Right lobe of liver (tissue), 6 donors: ENCODE data around the gene DYNLRB1. TPM values are rescaled to one million over a fixed set of nuclear protein-coding genes. Genes with fewer than 3 reads are reported as not detected.

Source experiments
- ATAC-seq, 4 donors: fragments of 200-7000 bp; cut with Tn5 transposase; one replicate each; pipeline ENCODE4 v1.9.1; 2020; ENCODE audit warnings: mild to moderate bottlenecking in 4 of 4, moderate library complexity in 4 of 4
- DNase-seq, 3 donors: peaks; one replicate each; pipeline ENCODE4 v3.0.0-alpha.2; 2020
- H3K27ac ChIP-seq, 3 donors: fragments of 200-600 bp; one replicate each; pipeline ENCODE4 v1.8.0; 2022
- H3K27me3 ChIP-seq, 2 donors: fragments of 200-600 bp; one replicate each; pipeline ENCODE4 v1.8.0; 2022
- H3K36me3 ChIP-seq, 4 donors: fragments of 200-600 bp; sonication (generic) in 1 of 4; one replicate each; pipeline versions ENCODE4 v1.5.1 to v1.8.0; 2017 to 2022; ENCODE audit warnings: control low read depth in 1 of 4
- H3K4me1 ChIP-seq, 4 donors: fragments of 200-600 bp; sonication (generic) in 1 of 4; one replicate each; pipeline versions ENCODE4 v1.5.1 to v1.8.0; 2017 to 2022; ENCODE audit warnings: control low read depth in 1 of 4
- H3K4me3 ChIP-seq, 3 donors: fragments of 200-600 bp; one replicate each; pipeline ENCODE4 v1.8.0; 2022
- H3K9me3 ChIP-seq, 4 donors: fragments of 200-600 bp; sonication (generic) in 1 of 4; one replicate each; pipeline versions ENCODE4 v1.5.1 to v1.8.0; 2017 to 2022; ENCODE audit warnings: control low read depth in 1 of 4
- POLR2A ChIP-seq: fragments of 450-650 bp; IDR thresholded peaks from one replicate; pipeline ENCODE4 v1.6.1; 2017; ENCODE audit warnings: antibody characterized with exemption, mild to moderate bottlenecking
- WGBS: methylation state at CpG from one replicate; pipeline ENCODE4 v1.1.6; 2018; ENCODE audit warnings: low coverage, low lambda C conversion rate; ENCODE audit not compliant: insufficient coverage; ENCODE audit errors: missing lambda C conversion rate; 5-methylcytosine and 5-hydroxymethylcytosine counted together
- intact Hi-C, 2 donors: fragments of 100-400 bp; cut with DNase I; formaldehyde crosslinking; loops; one replicate each; pipeline versions ENCODE4 v1.11.2 to v1.14.1; 2022
- total RNA-seq, 6 experiments: library from RNA; depleted of rRNA in 2 of 6; stranded (reverse); fragments of >200 nt in 2 of 6; fragmentation: NEBNext Ultra II Directional in 3 of 6; extraction: Animal tissue kit (Norgen Biotek cat#: 25700) in 3 of 6; gene quantifications; one replicate each; pipeline versions ENCODE4 v1.1.0 to v1.2.4, GENCODE V29; 2016 to 2023
- TF ChIP-seq, protein P1 (sequence below), 4 donors: fragments of 200-600 bp in 3 of 4; fragments of 450-650 bp in 1 of 4; IDR thresholded peaks; one replicate each; pipeline versions ENCODE4 v1.5.1 to v1.8.0; 2016 to 2022; ENCODE audit warnings: antibody characterized with exemption in 4 of 4, mild to moderate bottlenecking in 2 of 4
- donor health status: DM: no; HTN: yes; CAD: no.
- donor health status: DM: no; HTN: no; CAD: no.
- donor health status: DM: no; HTN: no; CAD: no.
- donor health status: DM: no; HTN: yes; CAD: no.
- donor health status: DM: no; HTN: yes; CAD: no.

Gene DYNLRB1
- total RNA-seq, 6 experiments from 2014 or later, result 34.8 to 84.3 (median 42.7) TPM

DNA sequence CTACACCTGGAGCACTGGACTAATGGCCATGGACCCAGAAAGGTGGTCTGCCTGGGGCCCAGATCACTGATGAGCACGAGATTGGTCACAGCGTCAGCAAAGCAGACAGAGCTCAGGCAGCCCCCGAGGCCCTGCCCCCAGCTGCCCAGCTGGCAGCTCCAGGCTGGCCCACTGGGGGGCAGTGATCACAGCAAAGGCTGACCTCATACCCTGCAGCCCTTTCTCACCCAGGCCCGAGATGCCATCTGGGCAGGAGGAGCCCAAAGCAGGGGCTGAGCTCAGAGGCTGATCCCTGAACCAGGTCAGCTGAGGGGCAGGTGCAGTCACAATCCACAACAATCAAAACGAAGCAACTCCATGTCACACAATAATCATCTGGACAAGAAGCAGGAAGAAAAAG, 46.4 kb downstream of the DYNLRB1 start:
- DNase-seq (no peak), ATAC-seq (no peak)
- TF ChIP-seq POLR2A, result no peak
- TF ChIP-seq, protein P1, sequence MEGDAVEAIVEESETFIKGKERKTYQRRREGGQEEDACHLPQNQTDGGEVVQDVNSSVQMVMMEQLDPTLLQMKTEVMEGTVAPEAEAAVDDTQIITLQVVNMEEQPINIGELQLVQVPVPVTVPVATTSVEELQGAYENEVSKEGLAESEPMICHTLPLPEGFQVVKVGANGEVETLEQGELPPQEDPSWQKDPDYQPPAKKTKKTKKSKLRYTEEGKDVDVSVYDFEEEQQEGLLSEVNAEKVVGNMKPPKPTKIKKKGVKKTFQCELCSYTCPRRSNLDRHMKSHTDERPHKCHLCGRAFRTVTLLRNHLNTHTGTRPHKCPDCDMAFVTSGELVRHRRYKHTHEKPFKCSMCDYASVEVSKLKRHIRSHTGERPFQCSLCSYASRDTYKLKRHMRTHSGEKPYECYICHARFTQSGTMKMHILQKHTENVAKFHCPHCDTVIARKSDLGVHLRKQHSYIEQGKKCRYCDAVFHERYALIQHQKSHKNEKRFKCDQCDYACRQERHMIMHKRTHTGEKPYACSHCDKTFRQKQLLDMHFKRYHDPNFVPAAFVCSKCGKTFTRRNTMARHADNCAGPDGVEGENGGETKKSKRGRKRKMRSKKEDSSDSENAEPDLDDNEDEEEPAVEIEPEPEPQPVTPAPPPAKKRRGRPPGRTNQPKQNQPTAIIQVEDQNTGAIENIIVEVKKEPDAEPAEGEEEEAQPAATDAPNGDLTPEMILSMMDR (IDR thresholded peaks at IDR 0.05), result peak in 3 of 4 donors; percentile 22 to 44 (median 29)
- Histone ChIP-seq H3K36me3 (no peaks in the 10 kb centered on the region), H3K9me3 (no peaks in the 10 kb centered on the region), H3K27ac (no peak overlapping the region), H3K27me3 (no peaks in the 10 kb centered on the region), H3K4me1 (peaks cover 0 to 27% (median 0%) of the 10 kb centered on the region in 4 donors), H3K4me3 (no peak overlapping the region)
- WGBS, result 44% methylated on average over 2 of the region's 5 CpGs
- intact Hi-C loops, result no loop called here

DNA sequence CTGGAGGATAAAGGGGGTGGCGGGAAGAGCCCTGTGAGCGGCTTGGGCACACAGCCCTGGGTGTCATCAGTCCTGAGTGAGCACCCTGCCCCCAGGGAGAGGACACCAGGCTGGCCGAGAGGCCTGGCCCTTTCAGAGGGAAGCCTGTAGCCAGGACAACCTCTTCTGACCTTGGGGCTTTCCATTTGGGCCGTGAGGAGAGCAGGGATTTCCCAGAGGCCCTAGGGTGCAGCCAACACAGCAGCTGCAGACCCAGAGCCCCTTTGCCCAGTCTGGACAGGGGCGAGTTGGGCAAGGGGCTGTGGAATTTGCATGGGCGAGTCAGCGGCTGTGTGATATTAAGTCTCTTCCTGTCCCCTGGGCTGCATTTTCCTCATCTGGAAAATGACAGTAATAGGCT, 48.6 kb downstream of the DYNLRB1 start:
- peak; percentile 8 to 86 (median 56) for ATAC-seq
- no peak for TF ChIP-seq POLR2A
- TF ChIP-seq, protein P1 (IDR thresholded peaks at IDR 0.05), result no peak
- H3K9me3 ChIP-seq, result no peaks in the 10 kb centered on the region
- peak overlapping the region in 1 of 3 donors; percentile 7 for H3K27ac ChIP-seq
- peak in 2 of 3 donors; percentile 46 to 85 for DNase-seq
- H3K4me3 ChIP-seq, result no peak overlapping the region
- H3K36me3 ChIP-seq, result no peaks in the 10 kb centered on the region
- WGBS, result 42% methylated on average over 3 of the region's 7 CpGs
- peaks cover 0 to 19% (median 0%) of the 10 kb centered on the region in 4 donors for H3K4me1 ChIP-seq
- no peaks in the 10 kb centered on the region for H3K27me3 ChIP-seq
- intact Hi-C loops, result no loop called here

DNA sequence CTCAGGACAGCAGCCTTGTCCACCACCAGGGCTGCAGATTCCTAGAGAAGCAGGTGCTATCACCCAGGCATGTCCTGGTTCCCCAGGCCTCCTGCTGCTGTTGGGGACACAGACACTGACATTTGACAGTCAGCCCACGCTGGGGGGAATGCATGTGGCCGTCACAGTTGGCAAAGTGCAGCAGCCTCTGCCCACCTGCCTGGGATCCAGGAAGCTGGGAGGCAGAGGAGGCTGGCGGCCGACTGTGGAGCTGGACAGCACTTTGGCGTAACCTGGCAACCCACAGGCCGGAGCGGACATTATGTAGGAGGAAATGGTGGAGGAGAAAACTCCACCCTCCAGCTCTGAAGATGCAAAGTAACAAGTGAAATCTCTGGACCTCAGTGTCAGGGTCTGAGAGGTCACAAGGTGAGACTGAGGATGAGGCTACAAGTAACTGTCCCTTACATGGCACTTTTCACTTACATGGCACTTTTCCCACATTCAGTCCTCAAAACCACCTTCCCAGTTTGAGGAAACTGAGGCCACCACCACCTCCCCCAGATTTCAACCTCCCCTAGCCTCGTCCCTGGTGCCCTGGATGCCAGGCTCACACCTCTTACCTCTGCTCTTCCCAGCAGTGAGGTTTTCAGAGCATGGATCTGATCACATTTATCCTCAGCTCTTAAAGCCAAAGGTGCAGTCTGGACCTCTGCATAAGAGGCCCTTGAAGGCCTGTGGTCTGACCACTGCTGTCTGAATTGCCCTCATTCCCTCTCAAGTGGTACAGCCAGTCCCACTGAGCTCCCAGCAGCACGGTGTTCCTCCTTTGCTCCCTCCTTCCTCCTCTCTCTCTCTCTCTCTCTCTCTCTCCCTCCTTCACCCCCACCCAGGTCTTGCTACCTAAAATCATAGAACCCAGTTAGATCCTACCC, 51.0 kb downstream of the DYNLRB1 start:
- Histone ChIP-seq H3K36me3 (no peaks in the 10 kb centered on the region), H3K27me3 (no peaks in the 10 kb centered on the region), H3K4me3 (no peak overlapping the region), H3K27ac (no peak overlapping the region), H3K4me1 (peaks cover 0 to 12% (median 0%) of the 10 kb centered on the region in 4 donors), H3K9me3 (no peaks in the 10 kb centered on the region)
- DNase-seq (no peak), ATAC-seq (no peak)
- intact Hi-C loops, result no loop called here
- WGBS, result 89% methylated on average over 2 of the region's 9 CpGs
- TF ChIP-seq, protein P1 (IDR thresholded peaks at IDR 0.05), result no peak
- TF ChIP-seq POLR2A, result no peak

DNA sequence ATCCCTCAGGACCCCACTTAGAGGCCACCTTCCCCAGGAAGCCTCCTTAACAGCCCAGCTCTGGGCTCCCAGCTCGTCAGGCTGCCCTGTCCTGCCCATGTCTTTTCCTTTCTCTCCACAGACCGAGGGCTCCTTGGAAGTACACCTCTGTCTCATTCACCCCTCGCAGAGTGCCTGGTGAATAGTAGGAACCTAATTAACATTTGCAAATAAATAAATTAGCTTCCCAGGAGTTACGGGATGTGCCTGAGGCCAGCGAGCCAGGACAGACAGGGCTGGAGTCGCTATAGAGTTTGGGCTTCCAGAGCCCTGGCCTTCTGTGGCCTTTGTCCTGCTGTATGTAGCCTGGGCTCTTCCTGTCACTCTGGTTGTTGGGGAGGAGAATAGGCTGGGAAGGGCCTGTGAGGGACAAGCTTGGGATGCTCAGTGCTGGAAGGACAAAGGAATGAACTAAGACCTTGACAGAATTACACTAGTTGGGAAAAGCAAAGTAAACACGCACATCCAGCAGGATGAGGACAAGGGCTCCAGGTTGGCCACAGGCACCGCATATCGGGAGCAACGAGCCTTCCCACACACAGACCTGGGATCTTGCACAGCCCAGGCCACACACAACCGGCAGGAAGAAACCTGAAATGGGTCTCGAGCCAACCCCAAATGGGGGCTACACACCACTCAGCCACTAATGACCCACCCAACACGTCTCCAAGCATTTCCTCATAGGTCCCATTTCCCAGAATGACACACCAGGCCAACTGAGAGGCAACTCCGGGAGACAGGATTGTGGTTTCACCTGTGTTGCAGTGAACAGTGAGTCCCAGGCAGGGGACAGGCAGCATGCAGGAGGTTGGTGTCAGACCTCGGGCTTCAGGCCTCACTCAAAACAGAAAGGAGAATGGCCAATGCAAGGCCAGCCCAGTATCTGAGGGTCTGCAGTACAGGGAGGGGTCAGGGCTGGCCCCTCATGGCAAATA, 52.0 kb downstream of the DYNLRB1 start:
- no peak overlapping the region for H3K27ac ChIP-seq
- DNase-seq (no peak), ATAC-seq (no peak)
- H3K9me3 ChIP-seq, result no peaks in the 10 kb centered on the region
- no peaks in the 10 kb centered on the region for H3K27me3 ChIP-seq
- H3K4me1 ChIP-seq, result peaks cover 0 to 12% (median 0%) of the 10 kb centered on the region in 4 donors
- no peaks in the 10 kb centered on the region for H3K36me3 ChIP-seq
- H3K4me3 ChIP-seq, result no peak overlapping the region
- intact Hi-C loops, result no loop called here
- TF ChIP-seq, protein P1 (IDR thresholded peaks at IDR 0.05), result no peak
- no peak for TF ChIP-seq POLR2A
- whole genome bisulfite sequencing, result 88% methylated on average over 7 of the region's 15 CpGs
